WTC11 (cell line): ENCODE measurements around the gene PPP6R3. TPM values are rescaled to one million over a fixed set of nuclear protein-coding genes. Genes with fewer than 3 reads are reported as not detected.

Source experiments
- ATAC-seq: fragments of 200-7000 bp; cut with Tn5 transposase; 2 replicates; pipeline ENCODE4 v1.10.0; 2021; ENCODE audit warnings: mild to moderate bottlenecking, moderate library complexity
- CTCF ChIA-PET: fragments of 300-600 bp; sonication (Branson Sonifier 250); formaldehyde crosslinking; loops from one replicate; lab custom pipeline; 2021; ENCODE audit warnings: antibody characterized with exemption; lab: Charles Lee
- POLR2A ChIA-PET: fragments of 350-600 bp; sonication (Branson Sonifier 250); formaldehyde crosslinking; loops from one replicate; lab custom pipeline; 2021; ENCODE audit warnings: antibody characterized with exemption; lab: Charles Lee
- DNase-seq: peaks from one replicate; pipeline ENCODE4 v3.0.0; 2021; ENCODE audit warnings: low spot score
- H3K27ac Mint-ChIP-seq: 2 replicates; pipeline ENCODE4 v1.8.0; 2021; ENCODE audit warnings: mixed read lengths
- H3K27me3 Mint-ChIP-seq: 2 replicates; pipeline ENCODE4 v1.8.0; 2021; ENCODE audit warnings: low read depth, mild to moderate bottlenecking, moderate library complexity, mixed read lengths
- H3K36me3 Mint-ChIP-seq: 2 replicates; pipeline ENCODE4 v1.8.0; 2021; ENCODE audit warnings: mixed read lengths
- H3K4me1 Mint-ChIP-seq: 2 replicates; pipeline ENCODE4 v1.8.0; 2022; ENCODE audit warnings: mixed read lengths
- H3K4me3 Mint-ChIP-seq: 2 replicates; pipeline ENCODE4 v1.8.0; 2021; ENCODE audit warnings: mild to moderate bottlenecking, moderate library complexity, mixed read lengths
- H3K9me3 Mint-ChIP-seq: 2 replicates; pipeline ENCODE4 v1.8.0; 2021; ENCODE audit warnings: mixed read lengths
- CDX4 ChIP-seq: fragments of 250-450 bp; sonication (Bioruptor Pico); IDR thresholded peaks from 2 replicates; pipeline ENCODE4 v1.9.0; 2021; ENCODE audit warnings: moderate library complexity, mild to moderate bottlenecking, inconsistent platforms, borderline replicate concordance
- ESRRA ChIP-seq: sonication (generic); formaldehyde crosslinking; IDR thresholded peaks from 2 replicates; pipeline ENCODE4 v1.8.1; 2022; ENCODE audit warnings: mild to moderate bottlenecking, missing genetic modification reagents, borderline replicate concordance
- FOXJ3 ChIP-seq: sonication (generic); formaldehyde crosslinking; IDR thresholded peaks from 2 replicates; pipeline ENCODE4 v1.9.0; 2021; ENCODE audit warnings: missing genetic modification reagents, mild to moderate bottlenecking, borderline replicate concordance
- HMGA2 ChIP-seq: fragments of 250-450 bp; sonication (Bioruptor Pico); IDR thresholded peaks from 2 replicates; pipeline ENCODE4 v1.4.0; 2021; ENCODE audit warnings: mild to moderate bottlenecking, moderate library complexity
- HMGXB4 ChIP-seq: sonication (generic); formaldehyde crosslinking; IDR thresholded peaks from 2 replicates; pipeline ENCODE4 v1.8.1; 2023; ENCODE audit warnings: mild to moderate bottlenecking, moderate library complexity, missing genetic modification reagents
- NR2C2 ChIP-seq: sonication (generic); formaldehyde crosslinking; IDR thresholded peaks from 2 replicates; pipeline ENCODE4 v1.8.0; 2022; ENCODE audit warnings: mild to moderate bottlenecking, missing genetic modification reagents
- RELA ChIP-seq: sonication (generic); formaldehyde crosslinking; IDR thresholded peaks from 2 replicates; pipeline ENCODE4 v1.8.1; 2022; ENCODE audit warnings: missing genetic modification reagents, mild to moderate bottlenecking, borderline replicate concordance
- STAT6 ChIP-seq: sonication (generic); formaldehyde crosslinking; conservative IDR thresholded peaks from 2 replicates; pipeline ENCODE4 v1.8.1; 2023; ENCODE audit warnings: mild to moderate bottlenecking, low read depth, missing genetic modification reagents, moderate library complexity
- TCF7 ChIP-seq: sonication (generic); formaldehyde crosslinking; IDR thresholded peaks from 2 replicates; pipeline ENCODE4 v1.8.0; 2022; ENCODE audit warnings: mild to moderate bottlenecking, low read depth, missing genetic modification reagents, moderate library complexity
- total RNA-seq: library from RNA; stranded (reverse); gene quantifications from 3 replicates; pipeline ENCODE4 v1.2.3, GENCODE V29; 2021
- TF ChIP-seq, protein P1 (sequence below): fragments of 200-600 bp; IDR thresholded peaks from 2 replicates; pipeline ENCODE4 v1.8.0; 2022; ENCODE audit warnings: antibody characterized with exemption
- TF ChIP-seq, protein P2 (sequence below): sonication (generic); formaldehyde crosslinking; IDR thresholded peaks from 2 replicates; pipeline ENCODE4 v1.8.1; 2023; ENCODE audit warnings: mild to moderate bottlenecking, missing genetic modification reagents
- TF ChIP-seq, protein P3 (sequence below): sonication (generic); formaldehyde crosslinking; IDR thresholded peaks from 2 replicates; pipeline ENCODE4 v1.8.0; 2022; ENCODE audit warnings: mild to moderate bottlenecking, missing genetic modification reagents

The PPP6R3 gene
- total RNA-seq, 1 experiment from 2014 or later, result 138 TPM

DNA sequence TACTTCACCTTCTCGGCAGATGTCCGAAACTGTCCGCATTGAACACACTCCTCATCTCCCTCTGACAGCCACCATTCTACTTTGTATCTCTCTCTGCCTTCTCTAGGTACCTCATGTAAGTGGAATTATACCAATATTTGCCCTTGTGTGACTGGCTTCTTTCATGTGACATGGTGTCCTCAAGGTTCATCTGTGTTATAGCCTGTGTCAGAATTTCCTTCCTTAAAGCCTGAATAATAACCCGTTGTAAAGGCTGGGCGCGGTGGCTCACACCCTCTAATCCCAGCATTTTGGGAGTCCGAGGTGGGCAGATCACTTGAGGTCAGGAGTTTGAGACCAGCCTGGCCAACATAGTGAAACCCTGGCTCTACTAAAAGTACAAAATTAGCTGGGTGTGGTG lies 40.4 kb upstream of the PPP6R3 start:
- ATAC-seq, result no peak

DNA sequence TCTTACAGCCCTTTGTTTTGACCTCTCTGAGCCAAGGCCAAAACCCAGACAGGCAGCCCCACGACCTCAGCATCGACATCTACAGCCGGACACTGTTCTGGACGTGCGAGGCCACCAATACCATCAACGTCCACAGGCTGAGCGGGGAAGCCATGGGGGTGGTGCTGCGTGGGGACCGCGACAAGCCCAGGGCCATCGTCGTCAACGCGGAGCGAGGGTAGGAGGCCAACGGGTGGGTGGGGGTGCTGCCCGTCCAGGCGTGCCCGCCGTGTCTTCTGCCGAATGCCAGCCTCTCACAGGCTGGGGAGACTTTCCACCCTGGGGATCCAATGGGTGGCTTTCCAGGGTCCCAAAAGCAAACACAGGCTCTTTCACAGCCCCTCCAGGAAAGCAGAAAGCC lies 37.1 kb upstream of the PPP6R3 start:
- Mint-ChIP-seq H3K36me3 (peaks cover 44% of the 10 kb centered on the region), H3K27ac (no peak overlapping the region), H3K27me3 (no peaks in the 10 kb centered on the region), H3K4me1 (no peaks in the 10 kb centered on the region), H3K4me3 (no peak overlapping the region), H3K9me3 (peaks cover 7% of the 10 kb centered on the region)
- DNase-seq (no peak), ATAC-seq (no peak)
- POLR2A ChIA-PET, result no interaction called here
- CTCF ChIA-PET, result no interaction called here
- TF ChIP-seq, protein P1, sequence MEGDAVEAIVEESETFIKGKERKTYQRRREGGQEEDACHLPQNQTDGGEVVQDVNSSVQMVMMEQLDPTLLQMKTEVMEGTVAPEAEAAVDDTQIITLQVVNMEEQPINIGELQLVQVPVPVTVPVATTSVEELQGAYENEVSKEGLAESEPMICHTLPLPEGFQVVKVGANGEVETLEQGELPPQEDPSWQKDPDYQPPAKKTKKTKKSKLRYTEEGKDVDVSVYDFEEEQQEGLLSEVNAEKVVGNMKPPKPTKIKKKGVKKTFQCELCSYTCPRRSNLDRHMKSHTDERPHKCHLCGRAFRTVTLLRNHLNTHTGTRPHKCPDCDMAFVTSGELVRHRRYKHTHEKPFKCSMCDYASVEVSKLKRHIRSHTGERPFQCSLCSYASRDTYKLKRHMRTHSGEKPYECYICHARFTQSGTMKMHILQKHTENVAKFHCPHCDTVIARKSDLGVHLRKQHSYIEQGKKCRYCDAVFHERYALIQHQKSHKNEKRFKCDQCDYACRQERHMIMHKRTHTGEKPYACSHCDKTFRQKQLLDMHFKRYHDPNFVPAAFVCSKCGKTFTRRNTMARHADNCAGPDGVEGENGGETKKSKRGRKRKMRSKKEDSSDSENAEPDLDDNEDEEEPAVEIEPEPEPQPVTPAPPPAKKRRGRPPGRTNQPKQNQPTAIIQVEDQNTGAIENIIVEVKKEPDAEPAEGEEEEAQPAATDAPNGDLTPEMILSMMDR, result no peak
- TF ChIP-seq, protein P2, sequence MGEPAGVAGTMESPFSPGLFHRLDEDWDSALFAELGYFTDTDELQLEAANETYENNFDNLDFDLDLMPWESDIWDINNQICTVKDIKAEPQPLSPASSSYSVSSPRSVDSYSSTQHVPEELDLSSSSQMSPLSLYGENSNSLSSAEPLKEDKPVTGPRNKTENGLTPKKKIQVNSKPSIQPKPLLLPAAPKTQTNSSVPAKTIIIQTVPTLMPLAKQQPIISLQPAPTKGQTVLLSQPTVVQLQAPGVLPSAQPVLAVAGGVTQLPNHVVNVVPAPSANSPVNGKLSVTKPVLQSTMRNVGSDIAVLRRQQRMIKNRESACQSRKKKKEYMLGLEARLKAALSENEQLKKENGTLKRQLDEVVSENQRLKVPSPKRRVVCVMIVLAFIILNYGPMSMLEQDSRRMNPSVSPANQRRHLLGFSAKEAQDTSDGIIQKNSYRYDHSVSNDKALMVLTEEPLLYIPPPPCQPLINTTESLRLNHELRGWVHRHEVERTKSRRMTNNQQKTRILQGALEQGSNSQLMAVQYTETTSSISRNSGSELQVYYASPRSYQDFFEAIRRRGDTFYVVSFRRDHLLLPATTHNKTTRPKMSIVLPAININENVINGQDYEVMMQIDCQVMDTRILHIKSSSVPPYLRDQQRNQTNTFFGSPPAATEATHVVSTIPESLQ (CRISPR knock-in tag), result no peak
- TF ChIP-seq, protein P3, sequence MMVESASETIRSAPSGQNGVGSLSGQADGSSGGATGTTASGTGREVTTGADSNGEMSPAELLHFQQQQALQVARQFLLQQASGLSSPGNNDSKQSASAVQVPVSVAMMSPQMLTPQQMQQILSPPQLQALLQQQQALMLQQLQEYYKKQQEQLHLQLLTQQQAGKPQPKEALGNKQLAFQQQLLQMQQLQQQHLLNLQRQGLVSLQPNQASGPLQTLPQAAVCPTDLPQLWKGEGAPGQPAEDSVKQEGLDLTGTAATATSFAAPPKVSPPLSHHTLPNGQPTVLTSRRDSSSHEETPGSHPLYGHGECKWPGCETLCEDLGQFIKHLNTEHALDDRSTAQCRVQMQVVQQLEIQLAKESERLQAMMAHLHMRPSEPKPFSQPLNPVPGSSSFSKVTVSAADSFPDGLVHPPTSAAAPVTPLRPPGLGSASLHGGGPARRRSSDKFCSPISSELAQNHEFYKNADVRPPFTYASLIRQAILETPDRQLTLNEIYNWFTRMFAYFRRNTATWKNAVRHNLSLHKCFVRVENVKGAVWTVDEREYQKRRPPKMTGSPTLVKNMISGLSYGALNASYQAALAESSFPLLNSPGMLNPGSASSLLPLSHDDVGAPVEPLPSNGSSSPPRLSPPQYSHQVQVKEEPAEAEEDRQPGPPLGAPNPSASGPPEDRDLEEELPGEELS (CRISPR knock-in tag), result no peak
- TF ChIP-seq FOXJ3 (CRISPR knock-in tag), result no peak

More for the DNA sequence above, 40.4 kb upstream of the PPP6R3 start:
- TF ChIP-seq HMGXB4 (CRISPR knock-in tag), result no peak
- no peak for TF ChIP-seq RELA (CRISPR knock-in tag)
- no peak for TF ChIP-seq TCF7 (CRISPR knock-in tag)
- TF ChIP-seq, protein P2 (CRISPR knock-in tag), result no peak
- TF ChIP-seq CDX4, result no peak
- TF ChIP-seq ESRRA (CRISPR knock-in tag), result no peak
- TF ChIP-seq HMGA2 (CRISPR knock-in tag), result no peak
- no peak for DNase-seq
- Mint-ChIP-seq H3K27ac (no peak overlapping the region), H3K27me3 (no peaks in the 10 kb centered on the region), H3K9me3 (peaks cover 4% of the 10 kb centered on the region; the same call in 1 of the 2 replicates), H3K36me3 (peaks cover 41% of the 10 kb centered on the region), H3K4me1 (no peaks in the 10 kb centered on the region), H3K4me3 (no peak overlapping the region)
- ChIA-PET CTCF (no interaction called here), POLR2A (no interaction called here)

DNA sequence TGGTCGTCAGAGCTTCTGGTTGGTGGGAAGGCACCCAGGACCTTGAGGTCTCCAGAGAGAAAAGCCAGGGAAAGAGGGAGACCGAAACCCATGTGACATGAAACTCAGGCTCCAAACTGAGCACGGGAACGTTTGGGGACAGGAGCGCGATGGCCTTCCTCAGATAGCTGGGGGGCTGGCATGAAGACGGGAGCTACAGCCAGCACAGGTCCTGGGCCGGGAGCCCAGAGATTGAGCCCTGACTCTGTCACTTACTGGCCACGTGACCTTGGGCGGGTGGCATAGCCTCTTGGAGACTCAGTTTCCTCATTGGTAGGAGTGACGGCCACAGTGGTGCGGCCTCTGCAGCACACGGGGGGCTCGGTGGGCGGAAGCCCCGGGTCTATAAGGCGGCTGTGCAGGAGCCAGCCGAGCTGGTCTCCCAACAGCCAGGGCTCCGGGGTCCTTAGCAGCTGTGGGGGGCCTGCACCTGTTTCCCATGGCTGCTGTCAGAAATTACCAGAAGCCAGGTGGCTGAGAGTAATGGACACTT lies 36.4 kb upstream of the PPP6R3 start:
- POLR2A ChIA-PET, result no interaction called here
- CTCF ChIA-PET, result interaction anchor here (0.8 kb wide), 1 partner anchor 99 kb away, joined by 3 read pairs; no protein-coding TSS in a partner anchor
- peaks cover 45% of the 10 kb centered on the region for H3K36me3 Mint-ChIP-seq
- ATAC-seq, result no peak
- H3K4me1 Mint-ChIP-seq, result no peaks in the 10 kb centered on the region
- DNase-seq, result no peak
- no peaks in the 10 kb centered on the region for H3K27me3 Mint-ChIP-seq
- no peak overlapping the region for H3K27ac Mint-ChIP-seq
- peaks cover 12% of the 10 kb centered on the region for H3K9me3 Mint-ChIP-seq
- H3K4me3 Mint-ChIP-seq, result no peak overlapping the region
- no peak for TF ChIP-seq FOXJ3 (CRISPR knock-in tag)
- TF ChIP-seq NR2C2 (CRISPR knock-in tag), result no peak
- TF ChIP-seq STAT6 (CRISPR knock-in tag), result no peak
- no peak for TF ChIP-seq ESRRA (CRISPR knock-in tag)
